ENCODE measurements around the gene FBXL7.

Gene FBXL7

DNA sequence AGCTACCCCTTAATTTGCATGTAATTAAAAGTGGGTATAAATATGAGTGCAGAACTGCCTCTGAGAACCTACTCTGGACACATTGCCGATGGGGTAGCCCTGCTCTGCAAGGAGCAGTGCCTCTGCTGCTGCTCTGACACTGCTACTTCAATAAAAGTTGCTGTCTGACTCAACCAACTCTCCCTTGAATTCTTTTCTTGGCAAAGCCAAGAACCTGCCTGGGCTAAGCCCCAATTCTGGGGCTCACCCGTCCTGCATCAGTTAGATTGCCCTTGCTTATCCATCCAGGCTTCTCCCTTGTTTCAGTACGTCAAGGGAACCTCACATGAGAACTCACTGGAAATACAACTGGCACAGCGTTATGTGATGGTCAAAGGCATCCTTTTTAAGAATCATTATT, 44.1 kb downstream of the FBXL7 start:
- DNase-seq (ENCODE audit: low read depth in 2 of 2), result no peak

DNA sequence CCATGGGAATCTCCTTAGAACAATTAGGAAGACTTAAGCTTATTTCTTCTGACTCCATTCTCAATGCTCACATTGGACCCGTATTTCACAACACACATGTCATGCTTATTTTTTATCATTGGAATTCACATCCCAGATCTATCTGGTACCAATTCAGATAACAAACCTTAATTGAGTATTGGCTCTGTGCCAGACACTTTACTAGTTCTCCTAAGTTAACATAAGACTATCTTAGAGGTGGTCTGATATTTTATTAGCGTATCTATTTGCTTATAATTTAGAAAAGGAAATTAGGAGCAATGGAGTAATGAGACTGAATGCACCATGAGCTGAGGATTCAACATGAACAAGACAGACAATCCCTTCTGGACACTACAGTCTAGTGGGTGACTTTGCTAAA, 45.1 kb downstream of the FBXL7 start:
- DNase-seq (ENCODE audit: low read depth in 2 of 2), result no peak

DNA sequence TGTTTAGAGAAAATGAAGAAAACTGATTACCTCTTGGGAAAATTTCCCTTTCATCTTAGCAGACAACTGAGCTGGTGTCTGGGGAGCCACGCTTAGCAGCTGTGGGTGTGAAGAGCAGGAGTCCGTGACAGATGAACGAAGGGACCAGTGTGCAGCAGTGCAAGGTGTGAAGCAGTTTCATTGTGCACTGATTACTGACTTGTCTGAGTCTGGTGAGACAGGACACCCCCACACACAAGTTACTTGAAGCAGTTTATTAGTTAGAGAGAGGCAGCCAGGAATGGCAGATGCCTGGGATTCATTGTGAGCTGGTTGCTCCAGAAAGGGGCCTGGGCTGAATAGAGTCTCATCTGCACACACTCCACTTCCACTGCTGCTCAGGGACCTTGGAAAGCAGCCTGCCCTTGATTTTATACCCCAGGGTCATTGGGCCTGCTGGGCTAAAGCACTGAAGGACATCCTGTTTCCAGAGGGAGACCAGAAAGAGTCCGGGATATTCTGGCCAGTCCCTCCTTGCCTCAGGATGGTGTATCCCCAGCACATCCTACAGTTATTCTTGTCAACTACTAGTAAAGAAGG, 47.4 kb downstream of the FBXL7 start:
- no peak for DNase-seq (ENCODE audit: low read depth in 2 of 2)

DNA sequence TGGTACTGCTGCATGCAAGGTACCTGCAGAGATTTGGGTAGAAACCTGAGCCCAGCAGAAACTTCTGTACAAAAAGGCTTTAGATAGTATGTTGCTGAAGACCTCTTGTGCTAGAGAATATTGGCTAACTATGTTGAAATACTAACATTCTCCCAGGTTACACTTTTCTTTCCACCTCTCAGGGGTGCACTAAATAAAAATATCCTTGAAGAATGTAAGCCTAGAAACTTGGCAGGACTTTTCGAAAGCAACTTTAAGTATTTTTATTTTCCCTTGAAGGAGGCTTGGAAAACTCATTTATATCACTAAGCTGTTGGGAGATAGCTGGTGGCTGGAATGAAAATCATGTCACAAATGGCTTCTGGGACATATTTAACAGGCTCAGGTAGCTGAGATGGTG, 50.0 kb downstream of the FBXL7 start:
- DNase-seq (ENCODE audit: low read depth in 2 of 2), result no peak

DNA sequence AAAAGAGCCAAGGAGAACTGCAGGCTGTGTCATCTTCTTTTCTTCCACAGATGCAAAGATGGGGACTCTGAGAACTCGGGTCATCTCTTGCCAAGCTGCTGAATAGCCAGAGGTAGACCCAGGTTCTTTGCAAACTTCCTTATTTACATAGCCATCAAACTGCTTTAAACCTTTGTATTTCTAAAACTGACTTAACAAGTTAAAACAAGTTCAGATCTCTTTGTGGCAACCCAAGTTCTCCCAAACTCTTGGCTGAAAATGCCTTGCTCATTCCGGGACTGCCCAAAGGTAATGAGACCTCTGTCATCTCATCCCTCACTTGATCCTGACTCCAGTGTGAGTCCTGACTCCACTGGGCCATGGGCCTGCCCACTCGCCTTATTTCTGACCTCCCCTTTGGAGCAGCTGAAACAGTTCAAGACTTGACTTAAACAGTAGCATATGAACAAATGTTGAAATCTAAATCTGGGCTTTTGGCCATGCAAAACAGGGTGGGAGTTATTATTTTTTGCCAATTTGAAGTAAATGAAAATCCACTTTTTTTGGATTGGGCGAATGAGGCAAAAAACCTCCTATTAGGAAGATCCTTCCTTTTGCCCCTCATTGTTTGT, 50.6 kb downstream of the FBXL7 start:
- DNase-seq (ENCODE audit: low read depth in 2 of 2), result no peak

DNA sequence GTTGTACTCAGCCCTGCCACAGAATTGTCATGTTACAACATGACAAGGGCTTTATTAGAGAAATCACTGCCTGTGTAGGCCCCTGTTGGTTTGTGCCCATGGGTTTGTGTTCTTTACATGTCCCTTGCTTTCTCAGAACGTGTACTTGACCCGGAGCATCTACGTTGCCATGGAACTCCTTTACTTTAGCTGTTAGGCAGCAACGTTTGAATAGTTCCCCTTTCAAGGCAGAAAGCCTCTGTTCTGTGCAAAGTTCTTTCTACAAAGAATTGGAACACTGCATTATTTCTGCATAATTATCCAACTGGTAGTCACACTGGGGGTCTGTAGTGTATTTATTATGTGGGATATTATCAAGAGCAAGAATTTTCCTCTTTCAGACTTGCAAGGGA, 51.1 kb downstream of the FBXL7 start:
- no peak for DNase-seq (ENCODE audit: low read depth in 2 of 2)

DNA sequence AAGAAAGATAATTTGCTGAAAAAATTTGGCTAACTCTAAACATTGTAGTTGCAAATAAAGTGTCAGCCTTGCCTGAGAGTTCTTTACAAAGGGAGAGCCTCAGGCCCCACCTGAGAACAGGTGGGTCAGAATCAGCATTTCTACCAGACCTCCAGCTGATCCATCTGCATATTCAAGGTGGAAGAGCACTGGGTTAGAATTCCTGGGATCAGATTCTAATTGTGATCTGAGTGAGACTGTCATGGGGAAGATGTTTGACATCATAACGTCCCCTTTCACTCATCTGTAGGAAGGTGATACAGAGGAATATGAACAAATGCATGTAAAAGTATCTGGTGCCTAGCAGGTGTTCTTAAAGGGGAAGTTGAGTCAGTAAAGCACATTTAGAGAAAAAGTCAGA, 54.6 kb downstream of the FBXL7 start:
- DNase-seq (ENCODE audit: low read depth in 2 of 2), result no peak

DNA sequence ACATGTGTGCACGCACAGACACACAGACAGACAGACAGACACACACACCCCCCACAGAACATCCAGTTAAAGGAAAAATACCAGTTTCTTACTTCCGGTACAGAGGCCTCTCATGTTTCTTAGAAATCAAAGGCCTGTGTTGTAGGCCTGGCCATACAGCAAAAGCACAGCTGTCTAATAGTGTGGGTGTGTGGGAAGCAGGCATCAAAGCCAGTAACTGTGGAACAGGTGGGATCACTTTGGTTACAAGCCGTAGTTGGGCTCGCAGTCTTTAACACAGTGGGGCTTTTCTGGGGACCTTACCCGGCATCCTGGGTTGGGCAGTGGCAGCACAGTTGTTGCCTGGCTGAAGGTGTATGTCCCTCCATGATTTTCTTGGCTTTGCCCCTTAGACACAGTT, 55.2 kb downstream of the FBXL7 start:
- no peak for DNase-seq (ENCODE audit: low read depth in 2 of 2)

DNA sequence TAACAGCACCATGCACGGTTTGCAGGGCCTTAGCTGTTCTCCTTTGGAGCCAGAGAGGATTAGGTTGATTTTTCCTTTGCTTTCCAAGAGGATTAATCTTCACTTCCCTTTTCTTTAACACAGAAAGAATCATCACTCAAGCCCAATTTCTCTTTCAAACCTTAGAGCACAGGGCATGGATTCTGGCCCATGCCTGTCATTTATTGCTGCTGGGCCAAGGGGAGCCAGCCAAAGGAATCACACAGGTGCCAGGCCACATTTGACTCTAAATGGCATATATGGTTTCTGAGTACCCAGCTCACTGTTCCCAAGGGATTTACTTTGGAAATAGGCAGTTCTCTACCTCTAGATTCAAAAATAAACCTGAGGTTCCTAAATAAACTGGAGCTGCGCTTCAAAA, 58.3 kb downstream of the FBXL7 start:
- DNase-seq (ENCODE audit: low read depth in 2 of 2), result no peak

DNA sequence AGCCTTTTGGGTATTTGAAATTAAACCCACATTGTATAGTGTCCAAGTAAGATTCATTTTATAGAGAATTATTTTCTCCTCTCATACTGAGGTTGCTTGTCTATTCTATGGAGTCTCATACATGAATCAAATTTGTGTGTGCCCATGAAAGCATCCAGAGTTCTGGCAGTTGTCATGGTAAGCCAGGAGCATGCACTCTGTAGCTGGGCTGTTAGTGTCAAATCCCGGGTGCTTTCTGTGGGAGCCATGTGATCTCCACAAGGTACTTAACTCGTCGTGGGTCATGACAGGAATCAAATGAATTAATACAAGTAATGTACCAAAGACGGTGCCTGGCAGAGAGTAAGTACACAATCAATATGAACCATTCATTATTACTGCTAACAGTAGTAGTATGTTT, 58.7 kb downstream of the FBXL7 start:
- DNase-seq (ENCODE audit: low read depth in 2 of 2), result no peak

DNA sequence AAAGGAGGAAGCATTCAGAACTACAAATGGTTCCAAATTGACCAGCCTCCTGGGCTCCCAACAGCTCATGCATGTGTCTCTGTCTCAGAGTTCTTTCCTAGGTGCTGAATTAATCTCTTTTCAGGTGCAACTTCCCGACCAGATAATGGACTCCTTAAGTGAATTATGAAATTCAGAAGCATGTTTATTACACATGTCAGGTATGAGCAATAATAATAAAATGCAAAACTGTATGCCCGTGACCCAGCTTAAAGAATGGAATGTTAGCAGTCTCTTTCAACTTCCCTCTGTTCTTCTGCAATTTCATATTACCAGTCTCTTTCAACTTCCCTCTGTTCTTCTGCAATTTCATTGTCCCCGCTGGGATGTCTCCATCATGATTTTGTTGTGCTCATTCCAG, 60.4 kb downstream of the FBXL7 start:
- no peak for DNase-seq (ENCODE audit: low read depth in 2 of 2)

DNA sequence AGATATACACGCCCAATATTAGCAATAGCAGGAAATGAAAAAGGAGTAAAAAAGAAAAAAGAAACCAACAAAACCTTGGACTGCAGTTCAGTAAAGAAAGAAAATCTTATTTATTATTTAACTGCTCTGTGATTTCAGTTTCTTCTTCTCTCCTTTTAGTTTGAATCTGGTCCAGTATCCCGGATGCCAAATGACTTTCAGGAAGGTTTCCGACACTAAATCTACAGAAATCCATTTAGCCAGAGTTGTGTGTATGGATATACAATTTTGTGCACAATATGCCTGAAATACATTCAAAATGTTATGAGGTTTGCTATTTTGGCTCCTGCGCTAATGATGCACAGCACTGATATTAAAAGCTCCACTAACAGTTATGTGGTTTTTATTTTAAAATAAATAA, 64.5 kb downstream of the FBXL7 start:
- DNase-seq (ENCODE audit: low read depth in 2 of 2), result no peak

DNA sequence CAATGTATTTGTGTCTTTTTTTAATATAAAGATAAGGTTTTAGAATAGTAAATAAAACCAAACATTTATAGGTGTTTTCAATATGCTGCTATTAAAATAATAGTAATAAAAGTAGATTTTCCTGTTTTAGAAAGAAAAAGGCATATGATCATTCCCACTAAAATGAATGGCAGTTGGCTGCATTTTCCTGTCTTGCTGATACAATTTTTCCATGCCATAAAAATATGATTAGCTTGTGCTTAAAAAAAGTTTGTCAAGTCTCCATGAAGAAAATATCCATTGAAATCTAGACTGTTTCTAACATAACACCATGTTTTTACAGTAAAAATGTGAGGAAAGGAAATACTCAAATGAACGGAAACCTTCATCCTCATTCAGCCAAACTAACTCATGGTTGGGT, 65.0 kb downstream of the FBXL7 start:
- no peak for DNase-seq (ENCODE audit: low read depth in 2 of 2)

DNA sequence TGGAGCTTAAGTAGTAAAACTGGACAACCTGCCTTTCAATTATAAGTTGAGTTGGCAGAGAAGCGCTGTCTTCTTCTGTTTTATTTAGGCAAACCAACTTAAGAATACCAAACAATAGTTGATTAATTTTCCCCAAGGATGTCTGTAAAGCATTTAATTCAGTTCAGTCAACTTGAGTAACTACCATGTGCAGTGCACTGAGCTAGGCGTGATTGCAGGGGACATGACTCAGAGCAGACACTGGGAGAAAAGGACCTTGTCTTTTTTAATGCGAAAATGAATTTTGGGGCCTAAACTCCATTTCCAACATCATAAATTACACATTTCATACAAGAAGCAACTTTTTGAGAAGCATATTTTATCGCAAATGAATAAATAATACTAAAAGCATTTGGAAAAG, 66.3 kb downstream of the FBXL7 start:
- DNase-seq (ENCODE audit: low read depth in 2 of 2), result no peak

DNA sequence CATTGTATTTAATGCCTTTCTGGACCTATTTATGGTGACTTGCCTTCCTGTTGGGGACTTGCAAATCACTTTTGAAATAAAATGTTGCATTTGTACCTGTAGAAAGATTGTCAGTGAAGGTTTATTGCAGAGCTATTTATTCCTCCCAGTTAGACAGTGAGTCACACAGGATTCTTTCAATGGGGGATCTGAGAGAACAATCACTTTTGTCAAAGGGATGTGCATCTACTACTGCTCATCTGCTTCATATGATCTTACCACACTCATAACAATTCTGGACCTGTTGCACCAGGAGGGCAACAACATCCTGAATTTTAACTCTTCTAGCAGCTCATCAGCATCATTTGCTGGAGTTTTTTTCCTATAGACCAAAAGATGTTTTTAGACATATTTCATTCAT, 66.8 kb downstream of the FBXL7 start:
- no peak for DNase-seq (ENCODE audit: low read depth in 2 of 2)

DNA sequence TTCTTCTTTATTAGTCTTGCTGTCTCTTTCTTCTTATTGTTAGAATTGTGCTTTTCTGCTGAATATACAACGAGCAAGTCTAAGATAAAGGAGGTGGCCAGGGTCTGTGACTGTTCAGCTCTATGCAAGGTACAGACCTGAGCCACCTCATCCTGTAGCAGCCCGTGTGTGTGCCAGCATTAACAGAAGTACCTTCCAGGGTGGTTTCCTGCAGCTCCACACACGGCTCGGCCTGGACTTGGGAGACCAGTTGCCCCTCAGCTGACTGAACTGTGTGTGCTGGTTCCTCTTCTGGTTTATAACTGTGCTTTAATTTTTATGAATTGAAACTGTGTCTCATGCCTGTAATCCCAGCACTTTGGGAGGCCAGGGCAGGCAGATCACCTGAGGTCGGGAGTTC, 70.5 kb downstream of the FBXL7 start:
- no peak for DNase-seq (ENCODE audit: low read depth in 2 of 2)

DNA sequence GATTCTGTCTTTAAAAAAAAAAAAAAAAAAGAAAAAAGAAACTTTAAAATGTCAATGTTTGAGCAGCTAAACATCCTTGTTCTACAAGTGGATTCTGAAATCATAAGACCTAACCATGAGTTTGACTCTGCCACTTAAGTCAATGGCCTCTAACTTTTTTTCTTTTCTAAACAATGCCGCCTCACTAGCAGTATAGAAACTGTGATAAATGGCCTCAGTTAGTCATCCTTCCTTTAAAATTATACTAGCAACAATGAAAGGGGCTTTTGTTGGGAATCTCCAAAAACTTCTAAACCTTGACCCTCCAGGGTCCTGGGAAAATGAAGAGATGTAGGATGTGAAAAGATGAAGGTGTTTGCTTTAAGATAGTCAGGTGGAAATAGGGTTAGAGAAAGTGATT, 71.1 kb downstream of the FBXL7 start:
- no peak for DNase-seq (ENCODE audit: low read depth in 2 of 2)

DNA sequence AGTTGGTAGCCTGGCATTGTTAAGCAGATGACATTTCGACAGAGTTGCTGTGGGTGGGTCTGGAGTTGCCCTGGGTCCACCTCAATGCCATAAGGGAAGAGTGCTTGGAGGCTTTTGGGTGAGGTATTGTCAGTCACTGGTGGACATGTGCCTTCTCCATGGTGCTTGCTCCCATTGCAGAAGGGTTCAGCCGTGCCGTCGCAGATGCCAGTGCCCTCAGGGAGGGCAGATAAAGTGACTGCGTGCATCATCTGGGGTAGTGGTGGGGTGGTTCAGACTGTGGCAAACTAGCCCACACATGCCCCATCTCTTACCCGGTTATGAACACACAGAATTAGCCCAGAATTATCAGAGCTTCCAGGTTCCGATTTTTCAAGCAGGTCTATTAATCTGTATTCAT, 71.6 kb downstream of the FBXL7 start:
- DNase-seq (ENCODE audit: low read depth in 2 of 2), result no peak

DNA sequence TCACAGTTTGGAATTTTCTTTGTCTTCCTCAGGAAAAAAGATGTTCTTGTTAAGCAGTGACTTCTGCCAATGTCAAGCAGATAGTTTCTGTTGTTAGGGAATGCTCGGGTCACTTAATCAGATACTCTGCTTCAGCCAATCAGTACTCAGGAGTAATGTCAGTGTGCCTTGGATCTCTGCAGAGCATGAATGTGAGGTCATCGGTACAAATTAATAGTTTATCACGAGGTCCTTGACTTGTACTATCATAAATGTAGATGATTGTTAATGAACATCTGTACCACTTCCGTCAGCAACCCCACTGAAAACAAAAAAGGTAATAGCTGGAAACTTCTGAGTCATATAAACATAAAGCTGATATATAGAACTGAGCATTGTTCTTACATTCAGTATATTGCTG, 73.6 kb downstream of the FBXL7 start:
- DNase-seq (ENCODE audit: low read depth in 2 of 2), result no peak

DNA sequence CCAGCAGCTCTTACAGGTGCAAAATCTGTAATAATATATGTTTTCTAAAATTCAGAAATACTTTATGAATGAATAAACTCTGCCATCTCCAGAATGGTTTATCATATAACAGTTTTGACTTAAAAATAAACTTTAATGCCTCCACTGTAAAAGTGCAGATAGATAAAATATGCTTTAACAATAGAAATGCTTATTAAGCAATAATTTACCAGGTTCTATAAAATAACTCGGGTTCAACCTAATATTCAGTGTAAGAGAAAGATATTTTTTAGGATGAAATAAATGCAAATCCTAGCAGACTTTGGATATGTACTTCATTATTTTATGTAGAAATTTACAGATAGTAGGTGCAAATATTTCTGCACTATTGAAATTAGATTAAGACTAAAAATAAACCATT, 74.1 kb downstream of the FBXL7 start:
- no peak for DNase-seq (ENCODE audit: low read depth in 2 of 2)

DNA sequence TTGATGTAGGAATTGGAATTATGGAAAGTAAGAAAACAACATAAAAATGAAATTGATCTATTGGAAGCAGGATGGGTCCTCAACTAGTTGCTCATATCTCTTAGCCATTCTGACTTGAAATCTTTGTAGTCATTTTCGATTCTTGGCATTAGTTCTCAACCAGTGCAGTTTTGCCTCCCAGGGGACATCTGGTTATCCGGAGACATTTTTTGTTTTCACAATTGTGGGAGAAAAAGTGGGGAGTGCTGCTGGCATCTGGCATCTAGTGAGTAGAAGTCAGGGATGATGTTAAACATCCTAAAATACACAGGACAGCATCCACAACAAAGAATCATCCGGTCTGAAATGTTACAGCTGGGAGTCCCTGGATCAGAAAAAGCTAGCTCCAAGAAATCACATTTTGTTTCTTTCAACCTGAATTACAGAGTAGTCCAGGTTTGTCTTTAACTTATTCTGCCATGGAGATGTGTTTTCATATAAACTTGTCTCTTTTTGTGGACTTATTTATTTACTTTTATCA, 74.9 kb downstream of the FBXL7 start:
- DNase-seq (ENCODE audit: low read depth in 2 of 2), result no peak

DNA sequence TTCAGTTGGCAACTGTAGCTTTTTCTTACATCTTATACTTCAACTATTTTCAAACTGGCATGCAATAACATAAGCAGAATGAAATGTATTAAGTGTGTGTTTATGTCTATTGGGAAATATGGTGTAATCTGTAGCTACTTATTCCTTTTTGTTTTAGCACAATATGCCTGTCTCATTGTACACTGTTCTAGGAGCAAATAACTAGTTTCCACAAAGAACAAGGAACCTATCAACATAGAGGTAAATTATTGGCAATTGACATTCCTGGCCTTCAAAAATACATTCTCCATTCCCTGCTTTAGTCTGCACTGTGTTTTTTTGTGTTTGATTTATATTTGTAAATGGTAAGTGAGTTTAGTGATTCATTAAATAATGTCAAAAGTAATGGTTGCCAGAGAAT, 75.7 kb downstream of the FBXL7 start:
- DNase-seq (ENCODE audit: low read depth in 2 of 2), result no peak

DNA sequence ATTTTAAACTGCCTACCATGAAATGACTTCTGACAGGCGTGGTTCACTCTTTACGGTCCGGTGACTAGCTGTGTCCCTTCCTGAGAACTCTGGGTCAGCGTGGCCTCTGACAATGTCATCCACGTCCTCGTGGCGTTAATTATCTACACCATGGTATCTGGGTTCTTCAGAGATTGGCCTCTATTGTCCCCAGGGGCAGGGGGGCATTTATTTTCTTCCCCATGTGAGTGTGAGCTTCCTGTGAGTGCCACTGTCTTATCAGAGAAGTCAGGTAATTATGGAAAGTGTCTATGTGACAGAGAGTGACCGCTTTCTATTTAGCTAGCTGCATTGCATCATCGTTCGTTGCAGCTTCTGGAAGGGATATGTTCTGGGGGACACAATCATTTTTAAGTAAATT, 77.2 kb downstream of the FBXL7 start:
- no peak for DNase-seq (ENCODE audit: low read depth in 2 of 2)

DNA sequence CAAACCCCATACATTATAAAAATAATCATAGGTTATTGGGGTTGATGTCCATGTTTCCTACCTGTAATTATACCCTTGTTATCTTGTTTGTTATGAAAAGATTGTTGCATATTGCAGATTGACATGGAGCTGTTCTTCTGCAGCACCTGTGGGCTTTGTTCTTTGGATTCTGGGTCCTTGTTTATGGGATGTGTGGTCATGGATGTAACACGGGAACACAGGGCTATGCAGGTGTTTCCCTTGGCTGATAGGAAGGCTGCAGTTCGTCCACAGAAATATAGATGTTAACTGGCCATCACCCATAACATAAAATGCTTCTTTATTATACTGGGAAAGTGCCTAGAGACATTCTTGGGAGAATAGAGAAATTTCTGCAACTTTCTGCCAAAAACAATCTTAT, 77.9 kb downstream of the FBXL7 start:
- DNase-seq (ENCODE audit: low read depth in 2 of 2), result no peak

Measured in stimulated activated CD8-positive, alpha-beta memory T cell treated with anti-CD3 and anti-CD28 coated beads, Interleukin-15, amount 100 ng/mL, for 48 hours (primary cell).